Heart left ventricle (tissue), 16 donors: ENCODE measurements around the gene PIM1. TPM values are rescaled to one million over a fixed set of nuclear protein-coding genes. Genes with fewer than 3 reads are reported as not detected.

Experiments
- ATAC-seq, 4 donors: fragments of 200-7000 bp; cut with Tn5 transposase; one replicate each; pipeline ENCODE4 v1.9.1; 2020 to 2022; ENCODE audit warnings: moderate library complexity in 4 of 4, mild to moderate bottlenecking in 3 of 4, moderate number of reproducible peaks in 1 of 4
- DNase-seq, 5 donors: peaks; one replicate each; pipeline ENCODE4 v3.0.0-alpha.2; 2020
- H3K27ac ChIP-seq, 12 donors: fragments of 200-600 bp; sonication (generic) in 4 of 12; one replicate each; pipeline versions ENCODE4 v1.5.0 to v1.8.0; 2016 to 2022; ENCODE audit warnings: mild to moderate bottlenecking in 2 of 12
- H3K27me3 ChIP-seq, 9 donors: fragments of 200-600 bp; sonication (generic) in 2 of 9; one replicate each; pipeline versions ENCODE4 v1.5.1 to v1.8.0; 2016 to 2022; ENCODE audit warnings: mild to moderate bottlenecking in 3 of 9
- H3K36me3 ChIP-seq, 9 donors: fragments of 200-600 bp; sonication (generic) in 2 of 9; one replicate each; pipeline versions ENCODE4 v1.5.0 to v1.8.0; 2018 to 2022; ENCODE audit warnings: mild to moderate bottlenecking in 2 of 9
- H3K4me1 ChIP-seq, 12 donors: fragments of 200-600 bp; sonication (generic) in 4 of 12; one replicate each; pipeline versions ENCODE4 v1.5.0 to v1.8.0; 2016 to 2022; ENCODE audit warnings: mild to moderate bottlenecking in 3 of 12
- H3K4me3 ChIP-seq, 12 donors: fragments of 200-600 bp; sonication (generic) in 4 of 12; one replicate each; pipeline versions ENCODE4 v1.5.0 to v1.8.0; 2017 to 2022; ENCODE audit warnings: mild to moderate bottlenecking in 9 of 12, moderate library complexity in 4 of 12
- H3K9me3 ChIP-seq, 12 donors: fragments of 200-600 bp; sonication (generic) in 4 of 12; one replicate each; pipeline versions ENCODE4 v1.5.0 to v1.8.0; 2016 to 2022; ENCODE audit warnings: mild to moderate bottlenecking in 1 of 12
- POLR2A ChIP-seq, 2 donors: fragments of 450-650 bp; IDR thresholded peaks; one replicate each; pipeline ENCODE4 v1.6.1; 2017; ENCODE audit warnings: antibody characterized with exemption in 2 of 2, mild to moderate bottlenecking in 2 of 2, moderate library complexity in 2 of 2
- WGBS, 4 donors: extraction: QIAGEN DNeasy Blood & Tissue Kit in 2 of 4; methylation state at CpG; one replicate each; pipeline versions ENCODE4 v1.1.5 to v1.1.7; 2013 to 2018; 5-methylcytosine and 5-hydroxymethylcytosine counted together
- intact Hi-C, 10 donors: fragments of 100-400 bp; cut with DNase I; formaldehyde crosslinking; loops; one replicate each; pipeline versions ENCODE4 v1.11.1 to v1.14.2; 2022
- polyA plus RNA-seq, 2 donors: library from polyadenylated mRNA; stranded (reverse); fragments of 200-250 nt; gene quantifications; one replicate each; pipeline ENCODE4 v1.2.3, GENCODE V29; 2013
- total RNA-seq, 9 donors: library from RNA; depleted of rRNA in 2 of 9; stranded (reverse); fragments of >200 nt in 2 of 9; fragmentation: NEBNext Ultra II Directional in 3 of 9; extraction: Animal tissue kit (Norgen Biotek cat#: 25700) in 3 of 9; gene quantifications; one replicate each; pipeline versions ENCODE4 v1.1.0 to v1.2.4, GENCODE V29; 2016 to 2023
- TF ChIP-seq, protein P1 (sequence below), 12 donors: fragments of 200-600 bp; sonication (generic) in 4 of 12; IDR thresholded peaks; one replicate each; pipeline versions ENCODE4 v1.5.0 to v1.8.0; 2018 to 2022; ENCODE audit warnings: antibody characterized with exemption in 12 of 12, mild to moderate bottlenecking in 5 of 12
- donor health status: ischemic (EF 13 %, LVEDD 7.1; RV severe dilation, severe dysfunction).
- donor health status: healthy with polysubstance abuse.
- donor health status: DM: no; HTN: yes; CAD: no.
- donor health status: DM: no; HTN: no; CAD: no.
- donor health status: ischemic (EF 25% LVEDD 6.9; RV normal size, moderate dysfunction).
- donor health status: ischemic (EF 25% LVEDD 5.7; RV mildly dilated, moderate dysfunction).
- donor health status: healthy.
- donor health status: DM: yes; HTN: yes; CAD: no.
- donor health status: ischemic (EF 35%, LVEDD 5.7; RV mildly dilated, moderate dysfunction).
- donor health status: nonischemic (EF 11% LVEDD 7.7; RV severe dilation, severe dysfunction).
- donor health status: DM: yes; HTN: yes; CAD: no.
- donor health status: PGD.
- donor health status: ischemic (EF 29% LVEDD 5.4; RV normal size, mild dysfunction).
- donor health status: nonischemic (EF 23%, LVEDD 6.1; RV moderate dilation, normal function).

Gene PIM1
- total and polyA plus RNA-seq, 11 donors: 7.0 to 81.8 (median 16.0) TPM

DNA sequence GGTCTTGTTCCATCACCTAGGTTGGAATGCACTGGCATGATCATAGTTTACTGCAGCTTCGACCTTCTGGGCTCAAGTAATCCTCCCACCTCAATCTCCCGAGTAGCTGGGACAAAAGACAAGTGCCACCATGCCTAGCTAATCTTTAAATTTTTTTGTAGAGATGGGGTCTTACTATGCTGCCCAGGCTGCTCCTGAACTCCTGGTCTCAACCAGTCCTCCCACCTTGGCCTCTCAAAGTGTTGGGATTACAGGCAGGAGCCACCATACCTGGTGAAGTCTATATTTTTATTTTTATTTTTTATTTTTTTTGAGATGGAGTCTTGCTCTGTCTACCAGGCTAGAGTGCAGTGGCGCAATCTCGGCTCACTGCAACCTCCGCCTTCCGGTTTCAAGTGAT lies 11.4 kb upstream of the PIM1 start:
- no peak for ATAC-seq
- no peaks in the 10 kb centered on the region for H3K36me3 ChIP-seq
- H3K4me1 ChIP-seq: peaks cover 0 to 27% (median 0%) of the 10 kb centered on the region in 12 donors
- no peaks in the 10 kb centered on the region for H3K27me3 ChIP-seq
- H3K27ac ChIP-seq: no peak overlapping the region
- no peak for DNase-seq
- intact Hi-C loops: no loop called here
- H3K9me3 ChIP-seq: no peaks in the 10 kb centered on the region
- no peak overlapping the region for H3K4me3 ChIP-seq
- 94 to 97% (median 96%) methylated on average over 6 of the region's 6 CpGs for WGBS, 4 donors
- TF ChIP-seq, protein P1, sequence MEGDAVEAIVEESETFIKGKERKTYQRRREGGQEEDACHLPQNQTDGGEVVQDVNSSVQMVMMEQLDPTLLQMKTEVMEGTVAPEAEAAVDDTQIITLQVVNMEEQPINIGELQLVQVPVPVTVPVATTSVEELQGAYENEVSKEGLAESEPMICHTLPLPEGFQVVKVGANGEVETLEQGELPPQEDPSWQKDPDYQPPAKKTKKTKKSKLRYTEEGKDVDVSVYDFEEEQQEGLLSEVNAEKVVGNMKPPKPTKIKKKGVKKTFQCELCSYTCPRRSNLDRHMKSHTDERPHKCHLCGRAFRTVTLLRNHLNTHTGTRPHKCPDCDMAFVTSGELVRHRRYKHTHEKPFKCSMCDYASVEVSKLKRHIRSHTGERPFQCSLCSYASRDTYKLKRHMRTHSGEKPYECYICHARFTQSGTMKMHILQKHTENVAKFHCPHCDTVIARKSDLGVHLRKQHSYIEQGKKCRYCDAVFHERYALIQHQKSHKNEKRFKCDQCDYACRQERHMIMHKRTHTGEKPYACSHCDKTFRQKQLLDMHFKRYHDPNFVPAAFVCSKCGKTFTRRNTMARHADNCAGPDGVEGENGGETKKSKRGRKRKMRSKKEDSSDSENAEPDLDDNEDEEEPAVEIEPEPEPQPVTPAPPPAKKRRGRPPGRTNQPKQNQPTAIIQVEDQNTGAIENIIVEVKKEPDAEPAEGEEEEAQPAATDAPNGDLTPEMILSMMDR (IDR thresholded peaks at IDR 0.05): no peak
- TF ChIP-seq POLR2A (IDR thresholded peaks at IDR 0.05): no peak

DNA sequence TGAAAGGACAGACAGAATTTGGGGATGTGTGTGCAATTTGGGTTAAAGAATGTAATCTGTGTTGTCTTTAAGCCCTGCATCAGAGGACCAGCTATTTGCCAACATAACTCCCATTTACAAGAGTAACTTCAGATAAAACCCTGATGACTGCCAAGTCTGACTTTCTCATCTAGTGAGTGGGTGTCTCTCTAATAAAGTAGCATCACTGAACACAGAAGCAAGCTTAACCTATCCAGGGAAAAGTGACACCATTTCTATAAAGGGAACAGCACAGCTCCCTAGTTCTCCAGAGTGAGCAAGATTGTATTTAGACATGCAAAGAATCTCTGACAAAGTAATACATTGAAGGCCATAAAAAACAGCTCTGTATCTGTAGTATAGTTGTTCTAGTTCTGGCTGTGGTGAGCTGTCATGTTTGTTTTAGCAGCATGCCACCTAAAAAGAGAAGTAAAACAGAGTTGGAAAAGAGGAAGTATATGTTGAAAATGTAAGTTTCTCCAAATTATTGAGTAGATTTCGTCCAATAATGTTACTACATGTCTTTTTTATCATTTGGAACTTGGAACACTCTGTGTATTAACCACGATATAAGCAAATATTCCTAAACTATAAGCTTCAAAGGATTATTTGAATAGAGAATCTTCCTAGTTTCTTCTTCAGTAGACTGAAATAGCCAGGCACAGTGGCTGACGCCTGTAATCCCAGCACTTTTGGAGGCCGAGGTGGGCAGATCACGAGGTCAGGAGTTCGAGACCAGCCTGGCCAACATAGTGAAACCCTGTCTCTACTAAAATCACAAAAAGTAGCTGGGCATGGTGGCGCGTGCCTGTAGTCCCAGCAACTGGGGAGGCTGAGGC lies 8.8 kb upstream of the PIM1 start:
- Histone ChIP-seq H3K4me3 (no peak overlapping the region), H3K9me3 (no peaks in the 10 kb centered on the region), H3K27ac (peak overlapping the region in 4 of 12 donors; percentile 26 to 81 (median 34)), H3K4me1 (peaks cover 0 to 20% (median 0%) of the 10 kb centered on the region in 12 donors), H3K27me3 (no peaks in the 10 kb centered on the region), H3K36me3 (no peaks in the 10 kb centered on the region)
- intact Hi-C loops: loop anchor here in 2 of 10 donors (10.0 kb wide), 1 partner anchor 56 kb away; no protein-coding TSS in a partner anchor
- DNase-seq: no peak
- peak in 3 of 4 donors; percentile 24 to 79 (median 36) for ATAC-seq
- 85 to 91% (median 87%) methylated on average over 8 of the region's 8 CpGs for WGBS, 4 donors
- TF ChIP-seq, protein P1 (IDR thresholded peaks at IDR 0.05): no peak
- TF ChIP-seq POLR2A (IDR thresholded peaks at IDR 0.05): no peak

DNA sequence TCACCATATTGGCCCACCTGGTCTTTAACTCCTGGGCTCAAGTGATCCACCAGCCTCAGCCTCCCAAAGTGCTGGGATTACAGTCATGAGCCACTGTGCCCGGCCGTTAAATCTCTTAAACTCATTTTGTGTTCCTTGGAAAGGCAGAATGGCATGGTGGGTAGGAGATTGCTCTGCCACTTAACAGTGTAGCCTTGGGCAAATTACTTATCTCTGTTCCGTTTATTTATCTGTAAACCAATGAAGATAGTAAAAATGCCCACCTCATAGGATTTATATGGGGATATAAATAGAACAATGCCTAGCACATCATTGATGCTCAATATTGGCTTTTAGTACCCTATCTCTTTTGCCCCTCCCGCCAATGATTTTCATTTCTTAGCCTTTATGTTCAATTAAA lies 7.2 kb upstream of the PIM1 start:
- intact Hi-C loops: loop anchor here in 2 of 10 donors (10.0 kb wide), 1 partner anchor 58 kb away; no protein-coding TSS in a partner anchor
- H3K4me1 ChIP-seq: peaks cover 0 to 24% (median 0%) of the 10 kb centered on the region in 12 donors
- 88 to 97% (median 94%) methylated on average over 4 of the region's 4 CpGs for WGBS, 4 donors
- H3K9me3 ChIP-seq: no peaks in the 10 kb centered on the region
- no peak for ATAC-seq
- DNase-seq: no peak
- no peaks in the 10 kb centered on the region for H3K27me3 ChIP-seq
- H3K4me3 ChIP-seq: no peak overlapping the region
- H3K27ac ChIP-seq: no peak overlapping the region
- TF ChIP-seq POLR2A (IDR thresholded peaks at IDR 0.05): no peak
- TF ChIP-seq, protein P1 (IDR thresholded peaks at IDR 0.05): no peak
- no peaks in the 10 kb centered on the region for H3K36me3 ChIP-seq

DNA sequence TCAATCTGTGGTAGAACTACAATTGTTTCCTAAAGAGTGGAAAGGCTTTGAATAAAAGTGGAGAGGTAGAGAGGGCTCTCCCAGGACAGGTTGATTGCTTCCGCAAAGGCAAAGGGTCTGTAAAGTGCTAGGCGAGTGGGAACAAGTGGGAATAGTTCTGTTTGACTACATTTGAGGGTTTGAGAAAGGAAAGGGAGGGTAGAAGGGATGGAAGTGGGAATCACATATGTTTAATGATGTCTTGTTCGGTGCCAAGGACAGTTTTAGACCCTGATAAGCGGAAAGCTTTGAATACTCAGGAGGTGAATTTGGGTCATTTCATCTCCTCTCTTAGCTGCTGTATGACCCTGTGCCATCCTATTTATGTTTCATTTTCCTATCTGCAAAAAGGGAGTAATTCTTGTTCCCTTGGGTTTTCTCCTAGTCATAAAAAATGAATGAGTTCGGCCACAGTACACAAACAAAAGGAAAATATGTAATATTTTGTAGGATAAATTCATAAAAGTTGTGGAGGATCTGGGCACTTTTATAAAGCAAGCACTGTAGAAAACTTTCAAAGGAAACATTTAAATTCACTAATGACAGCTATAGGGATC lies 1.7 kb upstream of the PIM1 start:
- no peak for TF ChIP-seq POLR2A (IDR thresholded peaks at IDR 0.05)
- TF ChIP-seq, protein P1 (IDR thresholded peaks at IDR 0.05): no peak
- DNase-seq (no peak), ATAC-seq (no peak)
- Histone ChIP-seq H3K9me3 (no peaks in the 10 kb centered on the region), H3K4me1 (peaks cover 0 to 36% (median 17%) of the 10 kb centered on the region in 12 donors), H3K27ac (peak overlapping the region in 11 of 12 donors; percentile 69 to 97 (median 92)), H3K27me3 (no peaks in the 10 kb centered on the region), H3K36me3 (peaks cover 0 to 28% (median 8%) of the 10 kb centered on the region in 9 donors), H3K4me3 (peak overlapping the region in 6 of 12 donors; percentile 55 to 100 (median 66))
- intact Hi-C loops: loop anchor here in 3 of 10 donors (5.0 to 10.0 kb wide), 2 partner anchors 36 to 63 kb away; no protein-coding TSS in a partner anchor
- 80 to 83% (median 82%) methylated on average over 5 of the region's 5 CpGs for WGBS, 4 donors
